Activated CD8-positive, alpha-beta T cell treated with anti-CD3 and anti-CD28 coated beads, Interleukin-2, amount 10 ng/mL, durations not matched to agents 7 days and 5 days (primary cell): ENCODE results near the gene HSP90AB1. TPM values are rescaled to one million over a fixed set of nuclear protein-coding genes. Genes with fewer than 3 reads are reported as not detected.
A peak's percentile ranks its signal among the peaks of the same experiment; 100 is the strongest.

ENCODE experiments used
- ATAC-seq: fragments of 150-1000 bp; cut with Tn5 transposase; one replicate; pipeline ENCODE4 v1.10.0; 2021; ENCODE audit warnings: moderate library complexity
- CTCF ChIA-PET: fragments of 350-600 bp; sonication (Branson Sonifier 250); formaldehyde crosslinking; loops from one replicate; lab custom pipeline; 2021; ENCODE audit warnings: antibody characterized with exemption; lab: Charles Lee
- POLR2A ChIA-PET: fragments of 350-600 bp; sonication (Branson Sonifier 250); formaldehyde crosslinking; loops from one replicate; lab custom pipeline; 2021; ENCODE audit warnings: antibody characterized with exemption; lab: Charles Lee
- DNase-seq: peaks from one replicate; pipeline ENCODE4 v3.0.0-alpha.2; 2020
- H3K27ac Mint-ChIP-seq: one replicate; pipeline ENCODE4 v1.8.0; 2021; ENCODE audit warnings: mild to moderate bottlenecking, mixed read lengths
- H3K27me3 Mint-ChIP-seq: one replicate; pipeline ENCODE4 v1.8.0; 2021; ENCODE audit warnings: low read depth, mixed read lengths
- H3K36me3 Mint-ChIP-seq: one replicate; pipeline ENCODE4 v1.8.0; 2021; ENCODE audit warnings: low read depth, mixed read lengths
- H3K4me1 Mint-ChIP-seq: one replicate; pipeline ENCODE4 v1.8.0; 2021; ENCODE audit warnings: low read depth, mixed read lengths
- H3K4me3 Mint-ChIP-seq: one replicate; pipeline ENCODE4 v1.8.0; 2021; ENCODE audit warnings: mild to moderate bottlenecking, mixed read lengths
- H3K9me3 Mint-ChIP-seq: one replicate; pipeline ENCODE4 v1.8.0; 2022; ENCODE audit warnings: mixed read lengths; ENCODE audit not compliant: insufficient read depth
- total RNA-seq, 2 experiments: library from RNA; stranded (reverse); gene quantifications; one replicate each; pipeline ENCODE4 v1.2.3, GENCODE V29; 2021

HSP90AB1 gene
- total RNA-seq, 2 experiments from 2014 or later = 741 to 755 TPM

- Mint-ChIP-seq H3K4me3 (peak within 1 kb of the TSS; percentile 98), H3K27ac (peak within 1 kb of the TSS; percentile 96), H3K27me3 (peaks cover 15% of the 10 kb centered on the region), H3K4me1 (peaks cover 63% of the 10 kb centered on the region), H3K9me3 (no peaks in the 10 kb centered on the region), H3K36me3 (peaks cover 26% of the 10 kb centered on the region)
- ChIA-PET POLR2A (interaction anchor here (5.4 kb wide), 1 partner anchor 18 kb away, joined by 81 read pairs; the partner anchor contains the start of gene HSP90AB1), CTCF (interaction anchor here (0.7 to 7.4 kb wide), 14 partner anchors 9 to 92 kb away, joined by 3 to 137 read pairs (median 8); partner anchors contain the start of genes AARS2, HSP90AB1 and SPATS1)
- peak; percentile 73 for ATAC-seq
- DNase-seq = peak; percentile 91
These were observed 18.3 kb downstream of the HSP90AB1 start, which contains the start of gene NFKBIE for GRCh38 chr6:44265007-44265721. Gene NFKBIE, minus strand, starts transcription at chr6:44265551. Its CDS starts 205 bp downstream, at chr6:44265346.

- ATAC-seq = no peak
- peak overlapping the region; percentile 95 for H3K27ac Mint-ChIP-seq
- no peaks in the 10 kb centered on the region for H3K9me3 Mint-ChIP-seq
- ChIA-PET CTCF (interaction anchor here (1.3 to 7.4 kb wide), 5 partner anchors 20 to 78 kb away, joined by 3 to 137 read pairs (median 49); partner anchors contain the start of genes AARS2 and SPATS1), POLR2A (interaction anchor here (5.4 kb wide), 1 partner anchor 19 kb away, joined by 81 read pairs; the partner anchor contains the start of gene HSP90AB1)
- peaks cover 24% of the 10 kb centered on the region for H3K36me3 Mint-ChIP-seq
- H3K27me3 Mint-ChIP-seq = peaks cover 16% of the 10 kb centered on the region
- peaks cover 63% of the 10 kb centered on the region for H3K4me1 Mint-ChIP-seq
- no peak for DNase-seq
- H3K4me3 Mint-ChIP-seq = peak overlapping the region; percentile 98
These were observed 18.9 kb downstream of the HSP90AB1 start for GRCh38 chr6:44265722-44266233.

GRCh38 chr6:44266347-44266746, 19.4 kb downstream of the HSP90AB1 start:
- H3K4me3 Mint-ChIP-seq = peak overlapping the region; percentile 98
- ChIA-PET CTCF (interaction anchor here (1.3 to 7.4 kb wide), 10 partner anchors 10 to 190 kb away, joined by 3 to 137 read pairs (median 16); partner anchors contain the start of genes AARS2, SLC29A1, SLC35B2 and SPATS1), POLR2A (no interaction called here)
- peaks cover 21% of the 10 kb centered on the region for H3K27me3 Mint-ChIP-seq
- DNase-seq (no peak), ATAC-seq (no peak)
- peak overlapping the region; percentile 70 for H3K27ac Mint-ChIP-seq
- H3K36me3 Mint-ChIP-seq = peaks cover 19% of the 10 kb centered on the region
- no peaks in the 10 kb centered on the region for H3K9me3 Mint-ChIP-seq
- H3K4me1 Mint-ChIP-seq = peaks cover 61% of the 10 kb centered on the region

GRCh38 chr6:44267252-44267651, 20.4 kb downstream of the HSP90AB1 start:
- peaks cover 29% of the 10 kb centered on the region for H3K27me3 Mint-ChIP-seq
- peak overlapping the region; percentile 52 for H3K27ac Mint-ChIP-seq
- peaks cover 19% of the 10 kb centered on the region for H3K36me3 Mint-ChIP-seq
- ATAC-seq (no peak), DNase-seq (no peak)
- ChIA-PET POLR2A (interaction anchor here (1.0 kb wide), 1 partner anchor 67 kb away, joined by 3 read pairs; no protein-coding TSS in a partner anchor), CTCF (interaction anchor here (1.1 to 7.4 kb wide), 15 partner anchors 11 to 189 kb away, joined by 3 to 137 read pairs (median 9); partner anchors contain the start of genes AARS2, HSP90AB1, SLC29A1 and SLC35B2)
- peaks cover 58% of the 10 kb centered on the region for H3K4me1 Mint-ChIP-seq
- H3K9me3 Mint-ChIP-seq = no peaks in the 10 kb centered on the region
- no peak overlapping the region for H3K4me3 Mint-ChIP-seq

- Mint-ChIP-seq H3K4me1 (peaks cover 49% of the 10 kb centered on the region), H3K27ac (no peak overlapping the region), H3K4me3 (no peak overlapping the region), H3K36me3 (peaks cover 16% of the 10 kb centered on the region), H3K27me3 (peaks cover 36% of the 10 kb centered on the region), H3K9me3 (no peaks in the 10 kb centered on the region)
- no peak for ATAC-seq
- ChIA-PET POLR2A (interaction anchor here (1.0 to 1.4 kb wide), 4 partner anchors 23 to 66 kb away, joined by 3 to 4 read pairs (median 3); no protein-coding TSS in a partner anchor), CTCF (interaction anchor here (0.7 to 7.4 kb wide), 25 partner anchors 10 to 190 kb away, joined by 3 to 137 read pairs (median 5); partner anchors contain the start of genes AARS2, HSP90AB1, SLC29A1 and SLC35B2)
- DNase-seq = peak; percentile 76
These were observed 21.3 kb downstream of the HSP90AB1 start for GRCh38 chr6:44268095-44268628.

- no peak for ATAC-seq
- H3K27ac Mint-ChIP-seq = no peak overlapping the region
- no peak overlapping the region for H3K4me3 Mint-ChIP-seq
- H3K36me3 Mint-ChIP-seq = peaks cover 6% of the 10 kb centered on the region
- ChIA-PET POLR2A (no interaction called here), CTCF (interaction anchor here (1.0 to 7.4 kb wide), 12 partner anchors 9 to 188 kb away, joined by 3 to 137 read pairs (median 8); partner anchors contain the start of genes AARS2 and HSP90AB1)
- peaks cover 39% of the 10 kb centered on the region for H3K4me1 Mint-ChIP-seq
- peaks cover 46% of the 10 kb centered on the region for H3K27me3 Mint-ChIP-seq
- DNase-seq = no peak
- no peaks in the 10 kb centered on the region for H3K9me3 Mint-ChIP-seq
These were observed 22.4 kb downstream of the HSP90AB1 start for GRCh38 chr6:44269178-44269920.

GRCh38 chr6:44269921-44270525, 23.1 kb downstream of the HSP90AB1 start, which contains the start of gene TMEM151B:
Gene TMEM151B, plus strand, starts transcription at chr6:44270450. Its CDS starts 293 bp downstream, at chr6:44270743.
- Mint-ChIP-seq H3K27me3 (peaks cover 49% of the 10 kb centered on the region), H3K4me1 (peaks cover 34% of the 10 kb centered on the region), H3K27ac (no peak within 1 kb of the TSS), H3K36me3 (peaks cover 1% of the 10 kb centered on the region), H3K4me3 (no peak within 1 kb of the TSS), H3K9me3 (no peaks in the 10 kb centered on the region)
- ATAC-seq (no peak), DNase-seq (no peak)
- CTCF ChIA-PET = interaction anchor here (4.5 to 7.4 kb wide), 3 partner anchors 35 to 66 kb away, joined by 49 to 137 read pairs (median 81); partner anchors contain the start of gene AARS2
- POLR2A ChIA-PET = interaction anchor here (0.6 to 0.9 kb wide), 2 partner anchors 118 to 1107 kb away, joined by 3 read pairs; partner anchors contain the start of gene CDC5L

- POLR2A ChIA-PET = interaction anchor here (0.6 to 1.3 kb wide), 3 partner anchors 40 to 1106 kb away, joined by 3 read pairs; partner anchors contain the start of gene CDC5L
- CTCF ChIA-PET = interaction anchor here (6.5 to 7.4 kb wide), 2 partner anchors 42 to 65 kb away, joined by 49 to 137 read pairs; partner anchors contain the start of gene AARS2
- no peaks in the 10 kb centered on the region for H3K9me3 Mint-ChIP-seq
- peaks cover 32% of the 10 kb centered on the region for H3K4me1 Mint-ChIP-seq
- H3K27me3 Mint-ChIP-seq = peaks cover 52% of the 10 kb centered on the region
- no peak for DNase-seq
- no peaks in the 10 kb centered on the region for H3K36me3 Mint-ChIP-seq
- no peak for ATAC-seq
- no peak overlapping the region for H3K27ac Mint-ChIP-seq
- H3K4me3 Mint-ChIP-seq = no peak overlapping the region
These were observed 23.9 kb downstream of the HSP90AB1 start for GRCh38 chr6:44270526-44271405.

GRCh38 chr6:44271406-44271723, 24.5 kb downstream of the HSP90AB1 start:
- Mint-ChIP-seq H3K27ac (no peak overlapping the region), H3K4me1 (peaks cover 26% of the 10 kb centered on the region), H3K9me3 (no peaks in the 10 kb centered on the region), H3K36me3 (no peaks in the 10 kb centered on the region), H3K4me3 (no peak overlapping the region), H3K27me3 (peaks cover 53% of the 10 kb centered on the region)
- ATAC-seq = no peak
- POLR2A ChIA-PET = interaction anchor here (1.3 kb wide), 1 partner anchor 39 kb away, joined by 3 read pairs; no protein-coding TSS in a partner anchor
- CTCF ChIA-PET = interaction anchor here (1.2 to 6.5 kb wide), 3 partner anchors 9 to 42 kb away, joined by 3 to 49 read pairs (median 5); partner anchors contain the start of gene AARS2
- DNase-seq = no peak
